ENCODE measurements around the gene LDHB. TPM values are rescaled to one million over a fixed set of nuclear protein-coding genes. Genes with fewer than 3 reads are reported as not detected.

The LDHB gene
- total and polyA plus RNA-seq, 8 donors: 94.5 to 523 (median 326) TPM

DNA sequence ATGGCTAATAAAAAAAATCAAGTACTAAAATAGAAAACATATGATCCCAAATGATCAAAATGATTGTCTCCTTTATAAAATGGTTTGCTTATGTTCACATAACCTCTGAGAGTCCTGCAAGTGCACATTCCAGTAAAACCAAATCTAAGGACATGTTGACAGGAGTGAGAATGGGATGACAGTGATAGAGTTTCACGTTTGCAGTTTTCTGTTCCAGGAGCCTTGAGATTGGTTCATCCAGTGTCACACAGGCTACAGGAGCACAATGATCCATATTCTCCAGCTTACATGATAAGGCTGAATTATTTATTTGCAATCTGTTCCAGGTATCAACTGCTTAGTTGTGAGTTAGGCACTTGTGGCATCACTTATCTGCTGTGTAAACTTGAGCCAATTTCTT lies 51.5 kb downstream of the LDHB start:
- no peaks in the 10 kb centered on the region for H3K36me3 ChIP-seq
- peaks cover 0 to 6% (median 0%) of the 10 kb centered on the region in 4 donors for H3K4me1 ChIP-seq
- no peak overlapping the region for H3K27ac ChIP-seq
- WGBS, 5 donors: 26 to 48% (median 35%) methylated on average over 1 of the region's 1 CpG
- no peak for DNase-seq
- intact Hi-C loops (cut with DNase I; ENCODE audit: low total_unique reads): no loop called here
- H3K4me3 ChIP-seq: no peak overlapping the region
- H3K27me3 ChIP-seq: no peaks in the 10 kb centered on the region
- H3K9me3 ChIP-seq: no peaks in the 10 kb centered on the region
- TF ChIP-seq POLR2AphosphoS5 (IDR thresholded peaks at IDR 0.05) (no peak), POLR2A (IDR thresholded peaks at IDR 0.05) (no peak), EP300 (IDR thresholded peaks at IDR 0.05) (no peak)
- TF ChIP-seq, protein P1, sequence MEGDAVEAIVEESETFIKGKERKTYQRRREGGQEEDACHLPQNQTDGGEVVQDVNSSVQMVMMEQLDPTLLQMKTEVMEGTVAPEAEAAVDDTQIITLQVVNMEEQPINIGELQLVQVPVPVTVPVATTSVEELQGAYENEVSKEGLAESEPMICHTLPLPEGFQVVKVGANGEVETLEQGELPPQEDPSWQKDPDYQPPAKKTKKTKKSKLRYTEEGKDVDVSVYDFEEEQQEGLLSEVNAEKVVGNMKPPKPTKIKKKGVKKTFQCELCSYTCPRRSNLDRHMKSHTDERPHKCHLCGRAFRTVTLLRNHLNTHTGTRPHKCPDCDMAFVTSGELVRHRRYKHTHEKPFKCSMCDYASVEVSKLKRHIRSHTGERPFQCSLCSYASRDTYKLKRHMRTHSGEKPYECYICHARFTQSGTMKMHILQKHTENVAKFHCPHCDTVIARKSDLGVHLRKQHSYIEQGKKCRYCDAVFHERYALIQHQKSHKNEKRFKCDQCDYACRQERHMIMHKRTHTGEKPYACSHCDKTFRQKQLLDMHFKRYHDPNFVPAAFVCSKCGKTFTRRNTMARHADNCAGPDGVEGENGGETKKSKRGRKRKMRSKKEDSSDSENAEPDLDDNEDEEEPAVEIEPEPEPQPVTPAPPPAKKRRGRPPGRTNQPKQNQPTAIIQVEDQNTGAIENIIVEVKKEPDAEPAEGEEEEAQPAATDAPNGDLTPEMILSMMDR (IDR thresholded peaks at IDR 0.05): no peak

DNA sequence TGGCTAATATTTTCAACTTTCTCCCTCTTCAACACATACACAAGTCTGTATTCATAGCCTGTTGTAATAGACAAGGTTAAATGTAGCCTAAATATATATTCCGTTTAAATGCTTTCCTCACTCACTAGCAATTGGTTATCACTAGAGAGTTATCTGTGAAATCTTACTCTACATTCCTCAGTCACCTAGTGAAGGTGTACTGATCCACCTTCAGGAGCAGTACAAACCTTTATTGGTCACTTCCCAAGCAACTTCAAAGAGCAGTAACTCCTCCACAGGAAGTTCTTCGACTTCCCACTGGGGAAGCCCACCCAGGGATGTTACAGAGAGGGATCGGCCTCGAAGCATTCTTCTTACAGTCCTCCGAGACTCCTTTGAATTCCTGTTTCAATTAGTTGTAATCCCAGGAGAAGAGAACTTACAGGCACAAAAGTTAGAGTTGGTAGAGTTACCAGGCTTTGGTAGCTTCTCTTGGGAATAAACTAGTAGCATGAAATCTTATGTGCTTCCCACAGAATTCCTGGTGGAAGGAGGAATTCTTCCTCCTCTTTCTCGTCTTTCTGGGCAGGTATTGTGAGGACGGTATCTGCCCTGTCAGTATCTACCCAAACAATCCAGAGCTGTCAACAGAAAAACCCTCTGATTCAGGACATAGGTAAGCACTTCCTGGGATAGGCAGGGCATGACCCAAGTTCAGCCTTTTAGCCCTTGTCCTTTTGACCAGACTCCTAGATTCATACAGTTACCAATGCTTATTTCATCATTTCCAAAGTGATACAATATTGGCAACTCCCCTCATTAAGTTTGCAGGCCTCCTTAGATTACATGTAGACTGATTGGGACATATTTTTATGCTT lies 53.2 kb downstream of the LDHB start, which contains the start of gene GYS2:
GYS2 (minus strand) TSS at position 603 of the 857 bp plus-strand sequence; CDS start at position 348, 255 bp downstream.
- H3K4me1 ChIP-seq: peaks cover 0 to 6% (median 0%) of the 10 kb centered on the region in 4 donors

DNA sequence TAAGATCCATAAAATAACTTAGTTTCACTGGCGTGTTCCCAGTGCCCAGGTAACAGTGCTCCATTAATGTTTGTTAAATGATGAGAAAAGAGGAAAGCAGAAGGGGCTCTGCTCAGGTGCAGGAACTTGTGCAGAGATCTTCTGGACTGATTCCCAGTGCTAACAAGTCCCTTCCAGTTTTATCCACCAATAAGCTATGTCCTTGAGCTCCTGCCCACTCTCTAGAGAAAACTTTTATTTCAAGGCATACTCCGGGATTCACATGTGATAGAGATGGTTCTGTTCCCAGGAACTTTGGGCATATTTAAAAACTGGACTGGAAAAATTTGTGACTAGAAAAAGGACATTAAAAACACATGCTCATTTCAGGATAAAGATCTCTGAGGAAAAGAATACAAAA lies 54.9 kb downstream of the LDHB start:
- intact Hi-C loops (cut with DNase I; ENCODE audit: low total_unique reads): no loop called here
- WGBS, 5 donors: 73 to 84% (median 80%) methylated on average over 2 of the region's 2 CpGs
- TF ChIP-seq POLR2A (IDR thresholded peaks at IDR 0.05) (no peak), EP300 (IDR thresholded peaks at IDR 0.05) (no peak), POLR2AphosphoS5 (IDR thresholded peaks at IDR 0.05) (no peak)
- TF ChIP-seq, protein P1 (IDR thresholded peaks at IDR 0.05): no peak
- Histone ChIP-seq H3K27ac (no peak overlapping the region), H3K27me3 (no peaks in the 10 kb centered on the region), H3K9me3 (no peaks in the 10 kb centered on the region), H3K4me3 (no peak overlapping the region), H3K36me3 (no peaks in the 10 kb centered on the region), H3K4me1 (peaks cover 0 to 4% (median 0%) of the 10 kb centered on the region in 4 donors)
- no peak for DNase-seq

More for the DNA sequence above, 53.2 kb downstream of the LDHB start, which contains the start of gene GYS2:
- intact Hi-C loops (cut with DNase I; ENCODE audit: low total_unique reads): no loop called here
- H3K9me3 ChIP-seq: no peaks in the 10 kb centered on the region
- TF ChIP-seq POLR2AphosphoS5 (IDR thresholded peaks at IDR 0.05) (no peak), EP300 (IDR thresholded peaks at IDR 0.05) (no peak)
- H3K27me3 ChIP-seq: no peaks in the 10 kb centered on the region
- 50 to 66% (median 59%) methylated on average over 7 of the region's 7 CpGs for WGBS, 5 donors
- H3K27ac ChIP-seq: no peak within 1 kb of the TSS
- DNase-seq: no peak
- H3K4me3 ChIP-seq: no peak within 1 kb of the TSS
- H3K36me3 ChIP-seq: no peaks in the 10 kb centered on the region

DNA sequence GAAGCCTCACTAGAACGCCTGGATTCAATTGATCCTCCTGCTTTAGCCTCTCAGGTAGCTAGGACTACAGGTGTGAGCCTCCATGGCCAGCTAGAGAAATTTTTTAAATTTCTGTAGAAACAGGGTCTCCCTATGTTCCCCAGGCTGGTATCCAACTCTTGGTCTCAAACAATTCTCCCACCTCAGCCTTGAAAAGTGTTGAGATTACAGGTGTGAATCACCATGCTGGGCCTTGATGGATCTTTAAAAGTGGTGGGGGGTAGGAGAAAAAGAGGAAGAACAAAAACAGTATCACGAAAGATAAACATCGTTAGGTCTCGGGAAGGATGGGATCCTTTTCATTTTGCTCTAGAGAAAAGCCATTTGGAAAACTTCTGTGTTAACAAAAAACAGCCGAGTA lies 57.4 kb downstream of the LDHB start:
- no peaks in the 10 kb centered on the region for H3K36me3 ChIP-seq

More for the DNA sequence above, 57.4 kb downstream of the LDHB start:
- H3K9me3 ChIP-seq: no peaks in the 10 kb centered on the region
- H3K27ac ChIP-seq: no peak overlapping the region
- no peak for DNase-seq
- H3K4me1 ChIP-seq: no peaks in the 10 kb centered on the region
- H3K27me3 ChIP-seq: no peaks in the 10 kb centered on the region
- intact Hi-C loops (cut with DNase I; ENCODE audit: low total_unique reads): no loop called here
- no peak for TF ChIP-seq POLR2AphosphoS5 (IDR thresholded peaks at IDR 0.05)
- TF ChIP-seq, protein P1 (IDR thresholded peaks at IDR 0.05): no peak
- no peak for TF ChIP-seq EP300 (IDR thresholded peaks at IDR 0.05)
- TF ChIP-seq POLR2A (IDR thresholded peaks at IDR 0.05): no peak
- H3K4me3 ChIP-seq: no peak overlapping the region
- WGBS, 5 donors: 62 to 75% (median 68%) methylated on average over 5 of the region's 5 CpGs
